Activated B cell treated with CpG ODN at 0.5 μM for 24 hours (primary cell): ENCODE data around the gene CAMK2G. TPM values are rescaled to one million over a fixed set of nuclear protein-coding genes. Genes with fewer than 3 reads are reported as not detected.
"Not testable (repeated sequence)": the region's sequence is repeated elsewhere in the genome, so short reads cannot be mapped to it uniquely, and the experiment has no call there.

Experiments used
- ATAC-seq: fragments of 200-7000 bp; cut with Tn5 transposase; one replicate; pipeline ENCODE4 v1.10.0; 2021; ENCODE audit warnings: low read depth, mild to moderate bottlenecking, moderate library complexity
- CTCF ChIA-PET: fragments of 350-600 bp; sonication (Branson Sonifier 250); formaldehyde crosslinking; loops from one replicate; lab custom pipeline; 2021; ENCODE audit warnings: antibody characterized with exemption; lab: Charles Lee
- POLR2A ChIA-PET: fragments of 350-600 bp; sonication (Branson Sonifier 250); formaldehyde crosslinking; loops from one replicate; lab custom pipeline; 2021; ENCODE audit warnings: antibody characterized with exemption; lab: Charles Lee
- DNase-seq: peaks from one replicate; pipeline ENCODE4 v3.0.0; 2022
- H3K27ac Mint-ChIP-seq: one replicate; pipeline ENCODE4 v1.8.0; 2020; ENCODE audit warnings: mixed read lengths
- H3K27me3 Mint-ChIP-seq: one replicate; pipeline ENCODE4 v1.8.0; 2021; ENCODE audit warnings: mixed read lengths
- H3K36me3 Mint-ChIP-seq: one replicate; pipeline ENCODE4 v1.8.0; 2021; ENCODE audit warnings: low read depth, mixed read lengths
- H3K4me1 Mint-ChIP-seq: one replicate; pipeline ENCODE4 v1.8.0; 2021; ENCODE audit warnings: mixed read lengths
- H3K4me3 Mint-ChIP-seq: one replicate; pipeline ENCODE4 v1.8.0; 2020; ENCODE audit warnings: mild to moderate bottlenecking, mixed read lengths
- H3K9me3 Mint-ChIP-seq: one replicate; pipeline ENCODE4 v1.8.0; 2020; ENCODE audit warnings: mixed read lengths
- CTCF ChIP-seq: fragments of 200-600 bp; IDR thresholded peaks from one replicate; pipeline ENCODE4 v1.8.0; 2022; ENCODE audit warnings: antibody characterized with exemption, mild to moderate bottlenecking
- intact Hi-C: fragments of 100-400 bp; cut with micrococcal nuclease; formaldehyde crosslinking; loops from one replicate; pipeline ENCODE4 v1.15.1; 2024
- total RNA-seq: library from RNA; stranded (reverse); gene quantifications from 2 replicates; pipeline ENCODE4 v1.2.3, GENCODE V29; 2022

CAMK2G gene
- total RNA-seq, 1 donor from 2014 or later = 19.9 TPM

GRCh38 chr10:73790886-73791625 lies 83.3 kb downstream of the CAMK2G start:
- ChIA-PET CTCF (no interaction called here), POLR2A (no interaction called here)
- Mint-ChIP-seq H3K36me3 (peaks cover 63% of the 10 kb centered on the region), H3K9me3 (no peaks in the 10 kb centered on the region), H3K27me3 (no peaks in the 10 kb centered on the region), H3K27ac (no peak overlapping the region), H3K4me1 (peaks cover 15% of the 10 kb centered on the region), H3K4me3 (no peak overlapping the region)
- intact Hi-C loops = no loop called here
- TF ChIP-seq CTCF = no peak
- ATAC-seq = no peak
- DNase-seq = no peak

GRCh38 chr10:73789659-73790055 lies 84.7 kb downstream of the CAMK2G start:
- Mint-ChIP-seq H3K36me3 (peaks cover 59% of the 10 kb centered on the region), H3K27ac (no peak overlapping the region), H3K4me1 (peaks cover 26% of the 10 kb centered on the region), H3K27me3 (no peaks in the 10 kb centered on the region), H3K4me3 (no peak overlapping the region), H3K9me3 (no peaks in the 10 kb centered on the region)
- DNase-seq = no peak
- ChIA-PET CTCF (no interaction called here), POLR2A (interaction anchor here (0.6 to 0.8 kb wide), 2 partner anchors 21 to 1262 kb away, joined by 3 to 7 read pairs; no protein-coding TSS in a partner anchor)
- intact Hi-C loops = no loop called here
- ATAC-seq = no peak
- TF ChIP-seq CTCF = no peak

DNA sequence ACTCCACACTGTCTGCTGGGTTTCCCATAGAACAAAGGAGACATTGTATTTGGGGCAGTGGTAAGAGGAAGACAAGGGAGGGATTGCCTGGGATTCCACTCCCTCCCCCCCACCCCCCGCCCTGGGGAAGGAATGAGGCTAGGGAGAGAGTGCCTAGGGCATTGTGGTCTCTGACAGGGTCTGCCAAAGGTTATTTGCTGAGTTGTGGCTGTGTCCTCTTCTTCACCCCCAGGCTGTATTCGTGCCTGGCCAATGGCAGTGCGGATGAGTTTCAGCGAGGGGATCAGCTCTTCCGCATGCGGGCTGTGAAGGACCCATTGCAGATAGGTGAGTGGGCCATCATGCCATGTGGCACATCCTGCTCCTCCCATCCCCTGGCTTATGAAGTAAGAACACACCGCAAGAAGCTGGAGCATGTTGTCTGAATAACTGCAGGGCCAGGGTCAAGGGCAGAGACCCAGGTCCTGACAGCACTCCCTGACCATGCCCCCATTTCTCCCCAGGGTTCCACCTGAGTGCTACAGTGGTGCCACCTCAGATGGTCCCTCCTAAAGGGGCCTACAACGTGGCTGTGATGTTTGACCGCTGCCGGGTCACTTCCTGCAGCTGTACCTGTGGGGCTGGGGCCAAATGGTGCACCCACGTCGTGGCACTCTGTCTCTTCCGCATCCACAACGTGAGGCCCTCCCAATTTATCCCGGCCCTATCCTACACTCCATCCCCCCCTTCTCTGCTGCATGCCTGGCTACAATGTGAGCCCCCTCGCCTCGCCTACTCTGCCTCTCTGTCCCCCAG lies 85.3 kb downstream of the CAMK2G start:
- intact Hi-C loops = no loop called here
- no peak overlapping the region for H3K27ac Mint-ChIP-seq
- CTCF ChIA-PET = no interaction called here
- no peak overlapping the region for H3K4me3 Mint-ChIP-seq
- H3K9me3 Mint-ChIP-seq = no peaks in the 10 kb centered on the region
- no peaks in the 10 kb centered on the region for H3K27me3 Mint-ChIP-seq
- DNase-seq (no peak), ATAC-seq (no peak)
- TF ChIP-seq CTCF = no peak
- POLR2A ChIA-PET = interaction anchor here (0.6 to 0.8 kb wide), 3 partner anchors 10 to 1263 kb away, joined by 3 to 7 read pairs (median 5); no protein-coding TSS in a partner anchor
- H3K36me3 Mint-ChIP-seq = peaks cover 54% of the 10 kb centered on the region
- H3K4me1 Mint-ChIP-seq = peaks cover 28% of the 10 kb centered on the region

- DNase-seq, intact Hi-C loops, H3K27me3 Mint-ChIP-seq, H3K27ac Mint-ChIP-seq, CTCF ChIA-PET, H3K9me3 Mint-ChIP-seq, ATAC-seq: not testable (repeated sequence)
- Mint-ChIP-seq H3K4me1 (peaks cover 41% of the 10 kb centered on the region), H3K36me3 (peaks cover 41% of the 10 kb centered on the region), H3K4me3 (peak overlapping the region; percentile 36)
- POLR2A ChIA-PET = interaction anchor here (0.9 to 2.0 kb wide), 3 partner anchors 15 to 44 kb away, joined by 3 to 21 read pairs (median 11); partner anchors contain the start of gene SEC24C
Measured at GRCh38 chr10:73787031-73787800, 87.1 kb downstream of the CAMK2G start.

GRCh38 chr10:73786512-73786885 lies 87.9 kb downstream of the CAMK2G start:
- H3K36me3 Mint-ChIP-seq = peaks cover 43% of the 10 kb centered on the region
- peak overlapping the region; percentile 99 for H3K4me3 Mint-ChIP-seq
- no peak for TF ChIP-seq CTCF
- intact Hi-C loops = no loop called here
- DNase-seq = no peak
- ATAC-seq = no peak
- H3K9me3 Mint-ChIP-seq = no peaks in the 10 kb centered on the region
- CTCF ChIA-PET = interaction anchor here (0.8 kb wide), 2 partner anchors 15 to 24 kb away, joined by 3 read pairs; no protein-coding TSS in a partner anchor
- peaks cover 48% of the 10 kb centered on the region for H3K4me1 Mint-ChIP-seq
- POLR2A ChIA-PET = interaction anchor here (0.7 to 2.0 kb wide), 7 partner anchors 10 to 1434 kb away, joined by 3 to 21 read pairs (median 5); partner anchors contain the start of gene SEC24C
- peak overlapping the region; percentile 86 for H3K27ac Mint-ChIP-seq
- no peaks in the 10 kb centered on the region for H3K27me3 Mint-ChIP-seq
